ENCODE measurements around the gene AGAP1. TPM values are rescaled to one million over a fixed set of nuclear protein-coding genes. Genes with fewer than 3 reads are reported as not detected.
A peak's percentile ranks its signal among the peaks of the same experiment; 100 is the strongest.

AGAP1 gene
- polyA plus RNA-seq, 3 donors from 2014 or later = 0.18 to 2.3 (median 0.21) TPM

- no peak for DNase-seq
- H3K36me3 Mint-ChIP-seq = peaks cover 0 to 7% (median 0%) of the 10 kb centered on the region in 3 donors
- H3K4me1 Mint-ChIP-seq = peaks cover 29 to 47% of the 10 kb centered on the region in 2 donors
- peak overlapping the region in 2 of 6 donors; percentile 3 to 75 for H3K27ac Mint-ChIP-seq
- no peak overlapping the region for H3K4me3 Mint-ChIP-seq
- peaks cover 3 to 4% (median 3%) of the 10 kb centered on the region in 3 donors for H3K27me3 Mint-ChIP-seq (ENCODE audit: low read depth in 3 of 3)
- peaks cover 0 to 2% (median 0%) of the 10 kb centered on the region in 6 donors for H3K9me3 Mint-ChIP-seq
Measured at GRCh38 chr2:235716875-235717496, 223.1 kb downstream of the AGAP1 start.

GRCh38 chr2:235719146-235719942 is 225.5 kb downstream of the AGAP1 start:
- no peak overlapping the region for H3K27ac Mint-ChIP-seq
- H3K4me1 Mint-ChIP-seq = peaks cover 42 to 49% of the 10 kb centered on the region in 2 donors
- H3K4me3 Mint-ChIP-seq = no peak overlapping the region
- peaks cover under 1 to 2% (median 1%) of the 10 kb centered on the region in 3 donors for H3K27me3 Mint-ChIP-seq (ENCODE audit: low read depth in 3 of 3)
- no peak for DNase-seq
- H3K9me3 Mint-ChIP-seq = peaks cover 0 to 2% (median 0%) of the 10 kb centered on the region in 6 donors
- peaks cover 0 to 7% (median 0%) of the 10 kb centered on the region in 3 donors for H3K36me3 Mint-ChIP-seq

- Mint-ChIP-seq H3K36me3 (peaks cover 0 to 7% (median 0%) of the 10 kb centered on the region in 3 donors), H3K27me3 (ENCODE audit: low read depth in 3 of 3) (no peaks in the 10 kb centered on the region), H3K4me3 (no peak overlapping the region), H3K9me3 (no peaks in the 10 kb centered on the region), H3K4me1 (peaks cover 36 to 43% of the 10 kb centered on the region in 2 donors), H3K27ac (peak overlapping the region in 2 of 6 donors; percentile 27 to 61)
- no peak for DNase-seq
Measured at GRCh38 chr2:235721625-235722024, 227.8 kb downstream of the AGAP1 start.

GRCh38 chr2:235722869-235723268 is 229.0 kb downstream of the AGAP1 start:
- Mint-ChIP-seq H3K27me3 (ENCODE audit: low read depth in 3 of 3) (no peaks in the 10 kb centered on the region), H3K27ac (peak overlapping the region in 1 of 6 donors; percentile 24), H3K9me3 (no peaks in the 10 kb centered on the region), H3K4me1 (peaks cover 36% of the 10 kb centered on the region in 2 donors), H3K4me3 (no peak overlapping the region), H3K36me3 (peaks cover 0 to 7% (median 0%) of the 10 kb centered on the region in 3 donors)
- no peak for DNase-seq

GRCh38 chr2:235723371-235723770 is 229.5 kb downstream of the AGAP1 start:
- Mint-ChIP-seq H3K4me1 (peaks cover 36% of the 10 kb centered on the region in 2 donors), H3K27me3 (ENCODE audit: low read depth in 3 of 3) (no peaks in the 10 kb centered on the region)

GRCh38 chr2:235723811-235724465 is 230.1 kb downstream of the AGAP1 start:
- H3K4me3 Mint-ChIP-seq = no peak overlapping the region
- no peak overlapping the region for H3K27ac Mint-ChIP-seq
- peaks cover 0 to 2% (median 0%) of the 10 kb centered on the region in 3 donors for H3K27me3 Mint-ChIP-seq (ENCODE audit: low read depth in 3 of 3)
- H3K9me3 Mint-ChIP-seq = no peaks in the 10 kb centered on the region
- DNase-seq = no peak
- H3K4me1 Mint-ChIP-seq = peaks cover 36% of the 10 kb centered on the region in 2 donors
- H3K36me3 Mint-ChIP-seq = no peaks in the 10 kb centered on the region

More at GRCh38 chr2:235723371-235723770, 229.5 kb downstream of the AGAP1 start:
- no peak for DNase-seq
- peaks cover 0 to 4% (median 0%) of the 10 kb centered on the region in 3 donors for H3K36me3 Mint-ChIP-seq
- peak overlapping the region in 1 of 5 donors; percentile 12 for H3K4me3 Mint-ChIP-seq
- peak overlapping the region in 2 of 6 donors; percentile 22 to 24 for H3K27ac Mint-ChIP-seq
- H3K9me3 Mint-ChIP-seq = no peaks in the 10 kb centered on the region

- DNase-seq = no peak
- peaks cover 31% of the 10 kb centered on the region in 2 donors for H3K4me1 Mint-ChIP-seq
- H3K27ac Mint-ChIP-seq = no peak overlapping the region
- no peaks in the 10 kb centered on the region for H3K9me3 Mint-ChIP-seq
- H3K27me3 Mint-ChIP-seq (ENCODE audit: low read depth in 3 of 3) = peaks cover 0 to 2% (median under 1%) of the 10 kb centered on the region in 3 donors
- H3K4me3 Mint-ChIP-seq = no peak overlapping the region
- H3K36me3 Mint-ChIP-seq = no peaks in the 10 kb centered on the region
Measured at GRCh38 chr2:235725016-235725489, 231.2 kb downstream of the AGAP1 start.

- H3K4me3 Mint-ChIP-seq = no peak overlapping the region
- H3K27me3 Mint-ChIP-seq (ENCODE audit: low read depth in 3 of 3) = peaks cover 0 to 2% (median 1%) of the 10 kb centered on the region in 3 donors
- H3K9me3 Mint-ChIP-seq = no peaks in the 10 kb centered on the region
- H3K36me3 Mint-ChIP-seq = no peaks in the 10 kb centered on the region
- peaks cover 23 to 24% of the 10 kb centered on the region in 2 donors for H3K4me1 Mint-ChIP-seq
- no peak overlapping the region for H3K27ac Mint-ChIP-seq
- no peak for DNase-seq
Measured at GRCh38 chr2:235725841-235726240, 232.0 kb downstream of the AGAP1 start.

GRCh38 chr2:235726554-235726953 is 232.7 kb downstream of the AGAP1 start:
- Mint-ChIP-seq H3K27me3 (ENCODE audit: low read depth in 3 of 3) (peaks cover 0 to 2% (median 1%) of the 10 kb centered on the region in 3 donors), H3K9me3 (no peaks in the 10 kb centered on the region), H3K4me1 (peaks cover 19 to 21% of the 10 kb centered on the region in 2 donors), H3K27ac (peak overlapping the region in 1 of 6 donors; percentile 7), H3K4me3 (no peak overlapping the region), H3K36me3 (no peaks in the 10 kb centered on the region)
- no peak for DNase-seq

- H3K36me3 Mint-ChIP-seq = peaks cover 0 to 4% (median 0%) of the 10 kb centered on the region in 3 donors
- H3K27ac Mint-ChIP-seq = peak overlapping the region in 3 of 6 donors; percentile 1 to 47 (median 7)
- no peak for DNase-seq
- peaks cover 0 to 2% (median 1%) of the 10 kb centered on the region in 3 donors for H3K27me3 Mint-ChIP-seq (ENCODE audit: low read depth in 3 of 3)
- H3K9me3 Mint-ChIP-seq = no peaks in the 10 kb centered on the region
- H3K4me1 Mint-ChIP-seq = peaks cover 13 to 17% of the 10 kb centered on the region in 2 donors
- no peak overlapping the region for H3K4me3 Mint-ChIP-seq
Measured at GRCh38 chr2:235727174-235727573, 233.3 kb downstream of the AGAP1 start.

- H3K4me1 Mint-ChIP-seq = peaks cover 3 to 7% of the 10 kb centered on the region in 2 donors
- H3K27me3 Mint-ChIP-seq (ENCODE audit: low read depth in 3 of 3) = peaks cover 3% of the 10 kb centered on the region in 3 donors
- H3K9me3 Mint-ChIP-seq = no peaks in the 10 kb centered on the region
- no peak overlapping the region for H3K4me3 Mint-ChIP-seq
- DNase-seq = no peak
- H3K27ac Mint-ChIP-seq = peak overlapping the region in 4 of 6 donors; percentile 19 to 52 (median 39)
- peaks cover 0 to 6% (median 0%) of the 10 kb centered on the region in 3 donors for H3K36me3 Mint-ChIP-seq
Measured at GRCh38 chr2:235727891-235728799, 234.3 kb downstream of the AGAP1 start.

- DNase-seq = no peak
- Mint-ChIP-seq H3K4me3 (no peak overlapping the region), H3K9me3 (no peaks in the 10 kb centered on the region), H3K27me3 (ENCODE audit: low read depth in 3 of 3) (peaks cover 3% of the 10 kb centered on the region in 3 donors), H3K36me3 (peaks cover 0 to 6% (median 0%) of the 10 kb centered on the region in 3 donors), H3K27ac (peak overlapping the region in 1 of 6 donors; percentile 52), H3K4me1 (peaks cover 0 to 4% of the 10 kb centered on the region in 2 donors)
Measured at GRCh38 chr2:235728800-235729556, 235.1 kb downstream of the AGAP1 start.

Data from immature natural killer cell (primary cell).